Adrenal gland (tissue), 5 donors: ENCODE data around the gene RASIP1.

Experiments used
- CTCF ChIP-seq, 6 experiments: fragments of 450-650 bp in 4 of 6; fragments of 200-600 bp in 2 of 6; sonication (generic) in 1 of 6; IDR thresholded peaks; 1 replicate in 5 of 6; 2 replicates in 1 of 6; pipeline versions ENCODE4 v1.5.1 to v1.8.0; 2016 to 2021; ENCODE audit warnings: antibody characterized with exemption in 6 of 6, mild to moderate bottlenecking in 2 of 6, moderate library complexity in 1 of 6
- POLR2A ChIP-seq, 2 donors: fragments of 450-650 bp; IDR thresholded peaks; one replicate each; pipeline ENCODE4 v1.6.1; 2017; ENCODE audit warnings: antibody characterized with exemption in 2 of 2, mild to moderate bottlenecking in 2 of 2, moderate library complexity in 1 of 2
- donor health status: DM: no; HTN: no; CAD: no.

- TF ChIP-seq POLR2A (IDR thresholded peaks at IDR 0.05) (no peak), CTCF (IDR thresholded peaks at IDR 0.05) (no peak)
Measured at GRCh38 chr19:48711106-48711662, 29.2 kb downstream of the RASIP1 start.
